Measurements from ENCODE around the gene CCDC107. TPM values are rescaled to one million over a fixed set of nuclear protein-coding genes. Genes with fewer than 3 reads are reported as not detected.
"Not testable (repeated sequence)": the region's sequence is repeated elsewhere in the genome, so short reads cannot be mapped to it uniquely, and the experiment has no call there.

The CCDC107 gene
- total and polyA plus RNA-seq, 12 donors = 27.9 to 198 (median 40.5) TPM

- 78 to 93% (median 81%) methylated on average over 1 of the region's 1 CpG for WGBS, 4 donors
- DNase-seq = no peak
- TF ChIP-seq CTCF (IDR thresholded peaks at IDR 0.05) (no peak), POLR2A (IDR thresholded peaks at IDR 0.05) (no peak)
- Histone ChIP-seq H3K27me3 (no peaks in the 10 kb centered on the region), H3K9me3 (replicated peaks in 1 of 3) (no peaks in the 10 kb centered on the region), H3K4me3 (no peak overlapping the region), H3K4me1 (replicated peaks in 1 of 2) (peaks cover 8 to 35% of the 10 kb centered on the region in 2 donors), H3K27ac (peak overlapping the region in 1 of 5 donors; percentile 37), H3K36me3 (replicated peaks in 1 of 2) (no peaks in the 10 kb centered on the region)
- intact Hi-C loops (cut with DNase I) = no loop called here
These were observed 18.5 kb upstream of the CCDC107 start for GRCh38 chr9:35639631-35640030.

GRCh38 chr9:35640431-35640830, 17.7 kb upstream of the CCDC107 start:
- H3K36me3 ChIP-seq (replicated peaks in 1 of 2); H3K4me3 ChIP-seq; H3K27me3 ChIP-seq; H3K9me3 ChIP-seq (replicated peaks in 1 of 3); intact Hi-C loops (cut with DNase I); H3K27ac ChIP-seq; DNase-seq: not testable (repeated sequence)
- H3K4me1 ChIP-seq (replicated peaks in 1 of 2) = peaks cover 4 to 34% of the 10 kb centered on the region in 2 donors
- 95 to 98% (median 97%) methylated on average over 15 of the region's 15 CpGs for WGBS, 4 donors

GRCh38 chr9:35641478-35641877, 16.6 kb upstream of the CCDC107 start:
- H3K9me3 ChIP-seq (replicated peaks in 1 of 3); H3K27ac ChIP-seq; H3K27me3 ChIP-seq; H3K4me3 ChIP-seq; DNase-seq; H3K36me3 ChIP-seq (replicated peaks in 1 of 2); intact Hi-C loops (cut with DNase I): not testable (repeated sequence)
- H3K4me1 ChIP-seq (replicated peaks in 1 of 2) = peaks cover 0 to 29% of the 10 kb centered on the region in 2 donors
- WGBS, 4 donors = 85 to 90% (median 87%) methylated on average over 3 of the region's 3 CpGs

- intact Hi-C loops (cut with DNase I) = no loop called here
- TF ChIP-seq POLR2A (IDR thresholded peaks at IDR 0.05) = no peak
- no peak for TF ChIP-seq CTCF (IDR thresholded peaks at IDR 0.05)
These were observed 15.0 kb upstream of the CCDC107 start for GRCh38 chr9:35643046-35643445.

GRCh38 chr9:35645736-35646135, 12.4 kb upstream of the CCDC107 start:
- peak overlapping the region in 4 of 5 donors; percentile 17 to 92 (median 61) for H3K27ac ChIP-seq
- H3K36me3 ChIP-seq (replicated peaks in 1 of 2); H3K27me3 ChIP-seq; H3K9me3 ChIP-seq (replicated peaks in 1 of 3): not testable (repeated sequence)
- WGBS, 4 donors = 46 to 53% (median 52%) methylated on average over 10 of the region's 10 CpGs
- intact Hi-C loops (cut with DNase I) = loop anchor here in 1 of 2 donors (5.0 kb wide), 1 partner anchor 38 kb away; the partner anchor contains the start of gene TESK1
- peak in 1 of 7 donors; percentile 48 for DNase-seq
- H3K4me1 ChIP-seq (replicated peaks in 1 of 2) = peaks cover 3 to 18% of the 10 kb centered on the region in 2 donors
- peak overlapping the region in 2 of 4 donors; percentile 55 to 69 for H3K4me3 ChIP-seq

More at GRCh38 chr9:35643046-35643445, 15.0 kb upstream of the CCDC107 start:
- H3K36me3 ChIP-seq (replicated peaks in 1 of 2) = no peaks in the 10 kb centered on the region
- H3K27ac ChIP-seq = no peak overlapping the region
- no peaks in the 10 kb centered on the region for H3K9me3 ChIP-seq (replicated peaks in 1 of 3)
- peaks cover 3 to 31% of the 10 kb centered on the region in 2 donors for H3K4me1 ChIP-seq (replicated peaks in 1 of 2)
- DNase-seq = no peak
- no peaks in the 10 kb centered on the region for H3K27me3 ChIP-seq
- 95 to 98% (median 95%) methylated on average over 12 of the region's 12 CpGs for WGBS, 4 donors
- no peak overlapping the region for H3K4me3 ChIP-seq

GRCh38 chr9:35646153-35646532, 11.9 kb upstream of the CCDC107 start:
- no peaks in the 10 kb centered on the region for H3K36me3 ChIP-seq (replicated peaks in 1 of 2)
- H3K9me3 ChIP-seq (replicated peaks in 1 of 3) = no peaks in the 10 kb centered on the region
- intact Hi-C loops (cut with DNase I) = loop anchor here in 1 of 2 donors (5.0 kb wide), 1 partner anchor 39 kb away; the partner anchor contains the start of gene TESK1
- peaks cover 3 to 18% of the 10 kb centered on the region in 2 donors for H3K4me1 ChIP-seq (replicated peaks in 1 of 2)
- peak overlapping the region; percentile 43 to 92 (median 79) for H3K27ac ChIP-seq
- H3K27me3 ChIP-seq = no peaks in the 10 kb centered on the region
- DNase-seq = peak in 1 of 7 donors; percentile 33
- peak overlapping the region; percentile 27 to 69 (median 58) for H3K4me3 ChIP-seq
- 3 to 8% (median 4%) methylated on average over 11 of the region's 11 CpGs for WGBS, 4 donors
- TF ChIP-seq POLR2A (IDR thresholded peaks at IDR 0.05) (no peak), CTCF (IDR thresholded peaks at IDR 0.05) (no peak)

Data from adrenal gland (tissue), 12 donors.